A549 treated with dexamethasone at 1 μM for 4 hours (cell line): ENCODE data around the gene SALL1. TPM values are rescaled to one million over a fixed set of nuclear protein-coding genes. Genes with fewer than 3 reads are reported as not detected.

Source experiments
- total RNA-seq: library from RNA; stranded (reverse); fragments of 200-300 nt; extraction: Qiagen RNA extraction; gene quantifications from 5 replicates; pipeline ENCODE4 v1.2.3, GENCODE V29; 2022

Gene SALL1
- total RNA-seq, result 0.26 to 0.50 TPM (median 0.36 TPM) in 5 replicates

GRCh38 chr16:51150888-51151320 lies at the start of gene SALL1:
Gene SALL1 (minus strand): TSS chr16:51151270. CDS start chr16:51151241, 29 bp downstream.

